Vagina (tissue), 2 donors: ENCODE results near the gene TCN2. TPM values are rescaled to one million over a fixed set of nuclear protein-coding genes. Genes with fewer than 3 reads are reported as not detected.

Experiments
- DNase-seq, 2 donors: peaks; one replicate each; pipeline ENCODE4 v3.0.0-alpha.2; 2017; ENCODE audit errors: extremely low spot score in 2 of 2
- H3K27ac ChIP-seq: fragments of 200-600 bp; sonication (generic); one replicate; pipeline ENCODE4 v1.5.1; 2019
- H3K27me3 ChIP-seq: fragments of 200-600 bp; sonication (generic); one replicate; pipeline ENCODE4 v1.5.1; 2019
- H3K36me3 ChIP-seq, 2 donors: fragments of 200-600 bp; sonication (generic); one replicate each; pipeline ENCODE4 v1.5.1; 2017 to 2019
- H3K4me1 ChIP-seq: fragments of 200-600 bp; sonication (generic); one replicate; pipeline ENCODE4 v1.5.1; 2019
- H3K4me3 ChIP-seq, 2 donors: fragments of 200-600 bp; sonication (generic); 1 replicate in 1 of 2; 2 replicates in 1 of 2; pipeline ENCODE4 v1.5.1; 2016 to 2019
- H3K9me3 ChIP-seq: fragments of 200-600 bp; sonication (generic); one replicate; pipeline ENCODE4 v1.5.1; 2019
- POLR2A ChIP-seq, 2 donors: fragments of 450-650 bp; IDR thresholded peaks; one replicate each; pipeline ENCODE4 v1.6.1; 2017; ENCODE audit warnings: antibody characterized with exemption in 2 of 2, mild to moderate bottlenecking in 2 of 2, moderate library complexity in 2 of 2
- POLR2AphosphoS5 ChIP-seq, 2 donors: sonication (generic); formaldehyde crosslinking; IDR thresholded peaks; one replicate each; pipeline ENCODE4 v1.9.0; 2017; ENCODE audit warnings: antibody characterized with exemption in 2 of 2, mild to moderate bottlenecking in 2 of 2, low read depth in 1 of 2; ENCODE audit not compliant: insufficient read depth in 1 of 2
- intact Hi-C: fragments of 100-400 bp; cut with DNase I; formaldehyde crosslinking; loops from one replicate; pipeline ENCODE4 v1.15.1; 2023
- total RNA-seq: library from RNA; depleted of rRNA; stranded (reverse); fragments of >200 nt; gene quantifications from one replicate; pipeline ENCODE4 v1.2.3, GENCODE V29; 2016
- TF ChIP-seq, protein P1 (sequence below), 3 experiments: fragments of 450-650 bp in 2 of 3; fragments of 200-600 bp in 1 of 3; sonication (generic) in 1 of 3; IDR thresholded peaks; one replicate each; pipeline ENCODE4 v1.5.1; 2017 to 2019; ENCODE audit warnings: antibody characterized with exemption in 3 of 3, mild to moderate bottlenecking in 2 of 3, moderate library complexity in 2 of 3

TCN2 gene
- total RNA-seq, 1 donor from 2014 or later: 20.4 TPM

DNA sequence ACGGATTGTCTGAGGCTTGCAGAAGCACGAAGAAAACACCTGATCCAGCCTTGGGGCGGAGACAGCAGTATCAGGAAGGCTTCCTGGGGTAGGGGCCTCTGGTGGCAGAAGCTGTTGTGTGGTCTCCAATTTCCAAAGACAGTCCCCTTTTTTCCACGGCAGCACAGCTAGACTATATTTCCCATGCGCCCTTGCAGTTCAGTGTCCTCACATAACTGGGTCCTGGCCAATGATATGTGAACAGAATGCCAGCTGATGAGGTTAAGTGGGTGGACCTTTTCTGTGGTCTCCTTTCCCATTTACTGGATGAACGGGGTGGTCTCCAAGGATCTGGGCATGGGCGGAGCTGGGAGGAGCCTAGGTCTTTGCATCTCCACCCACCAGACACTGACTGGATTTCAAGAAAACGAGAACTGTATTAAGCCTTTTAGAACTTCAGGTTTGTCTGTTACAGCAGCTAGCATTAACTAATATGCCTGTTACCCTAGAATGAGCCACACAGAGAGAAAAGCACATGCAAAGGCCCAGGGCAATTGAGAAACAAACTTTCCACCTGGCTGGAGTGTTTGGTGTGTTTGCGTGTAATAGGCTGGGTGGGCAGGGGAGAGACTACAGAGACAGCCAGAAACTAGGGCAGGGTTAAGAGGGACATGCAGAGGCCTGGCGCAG lies 38.7 kb upstream of the TCN2 start:
- Histone ChIP-seq H3K36me3 (no peaks in the 10 kb centered on the region), H3K27me3 (no peaks in the 10 kb centered on the region), H3K9me3 (no peaks in the 10 kb centered on the region), H3K4me3 (no peak overlapping the region), H3K27ac (no peak overlapping the region), H3K4me1 (no peaks in the 10 kb centered on the region)
- no peak for DNase-seq
- intact Hi-C loops: no loop called here
- no peak for TF ChIP-seq POLR2A (IDR thresholded peaks at IDR 0.05)

DNA sequence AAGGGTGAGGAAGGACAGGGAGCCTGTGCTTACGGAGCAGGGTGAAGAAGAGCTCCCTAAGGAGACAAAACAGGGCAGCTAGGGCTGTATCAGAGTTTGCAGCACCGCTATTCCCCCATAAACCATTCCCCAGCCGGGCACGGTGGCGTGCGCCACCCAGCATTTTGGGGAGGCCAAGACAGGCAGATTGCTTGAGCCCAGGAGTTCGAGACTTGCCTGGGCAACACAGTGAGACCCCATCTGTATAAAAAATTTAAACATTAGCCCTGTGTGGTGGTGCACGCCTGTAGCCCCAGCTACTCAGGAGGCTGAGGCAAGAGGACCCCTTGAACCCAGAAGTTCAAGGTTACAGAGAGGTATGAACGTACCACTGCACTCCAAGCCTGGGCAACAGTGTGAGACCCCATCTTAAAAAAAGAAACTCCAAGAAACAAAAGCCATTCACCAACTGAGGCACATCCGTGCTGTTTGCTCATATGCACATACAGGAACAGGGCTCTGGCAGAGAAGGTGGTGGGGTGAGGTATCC lies 37.2 kb upstream of the TCN2 start:
- Histone ChIP-seq H3K36me3 (no peaks in the 10 kb centered on the region), H3K9me3 (no peaks in the 10 kb centered on the region), H3K4me1 (peaks cover 1% of the 10 kb centered on the region), H3K4me3 (no peak overlapping the region), H3K27ac (no peak overlapping the region), H3K27me3 (no peaks in the 10 kb centered on the region)
- intact Hi-C loops: no loop called here
- no peak for DNase-seq
- TF ChIP-seq, protein P1, sequence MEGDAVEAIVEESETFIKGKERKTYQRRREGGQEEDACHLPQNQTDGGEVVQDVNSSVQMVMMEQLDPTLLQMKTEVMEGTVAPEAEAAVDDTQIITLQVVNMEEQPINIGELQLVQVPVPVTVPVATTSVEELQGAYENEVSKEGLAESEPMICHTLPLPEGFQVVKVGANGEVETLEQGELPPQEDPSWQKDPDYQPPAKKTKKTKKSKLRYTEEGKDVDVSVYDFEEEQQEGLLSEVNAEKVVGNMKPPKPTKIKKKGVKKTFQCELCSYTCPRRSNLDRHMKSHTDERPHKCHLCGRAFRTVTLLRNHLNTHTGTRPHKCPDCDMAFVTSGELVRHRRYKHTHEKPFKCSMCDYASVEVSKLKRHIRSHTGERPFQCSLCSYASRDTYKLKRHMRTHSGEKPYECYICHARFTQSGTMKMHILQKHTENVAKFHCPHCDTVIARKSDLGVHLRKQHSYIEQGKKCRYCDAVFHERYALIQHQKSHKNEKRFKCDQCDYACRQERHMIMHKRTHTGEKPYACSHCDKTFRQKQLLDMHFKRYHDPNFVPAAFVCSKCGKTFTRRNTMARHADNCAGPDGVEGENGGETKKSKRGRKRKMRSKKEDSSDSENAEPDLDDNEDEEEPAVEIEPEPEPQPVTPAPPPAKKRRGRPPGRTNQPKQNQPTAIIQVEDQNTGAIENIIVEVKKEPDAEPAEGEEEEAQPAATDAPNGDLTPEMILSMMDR (IDR thresholded peaks at IDR 0.05): no peak
- no peak for TF ChIP-seq POLR2AphosphoS5 (IDR thresholded peaks at IDR 0.05; ENCODE audit: insufficient read depth in 1 of 2, low read depth in 1 of 2)
- no peak for TF ChIP-seq POLR2A (IDR thresholded peaks at IDR 0.05)

GRCh38 chr22:30572210-30572609 lies 34.8 kb upstream of the TCN2 start:
- Histone ChIP-seq H3K27ac (no peak overlapping the region), H3K4me3 (no peak overlapping the region), H3K27me3 (no peaks in the 10 kb centered on the region), H3K36me3 (peaks cover 0 to 16% of the 10 kb centered on the region in 2 donors), H3K9me3 (no peaks in the 10 kb centered on the region), H3K4me1 (peaks cover 16% of the 10 kb centered on the region)
- no peak for DNase-seq
- no peak for TF ChIP-seq POLR2AphosphoS5 (IDR thresholded peaks at IDR 0.05; ENCODE audit: insufficient read depth in 1 of 2, low read depth in 1 of 2)
- TF ChIP-seq, protein P1 (IDR thresholded peaks at IDR 0.05): no peak
- TF ChIP-seq POLR2A (IDR thresholded peaks at IDR 0.05): no peak
- intact Hi-C loops: no loop called here

- TF ChIP-seq POLR2A (IDR thresholded peaks at IDR 0.05) (no peak), POLR2AphosphoS5 (IDR thresholded peaks at IDR 0.05; ENCODE audit: insufficient read depth in 1 of 2, low read depth in 1 of 2) (no peak)
- TF ChIP-seq, protein P1 (IDR thresholded peaks at IDR 0.05): no peak
- no peak overlapping the region for H3K4me3 ChIP-seq
- DNase-seq: no peak
- peaks cover 0 to 23% of the 10 kb centered on the region in 2 donors for H3K36me3 ChIP-seq
- peaks cover 16% of the 10 kb centered on the region for H3K4me1 ChIP-seq
- H3K9me3 ChIP-seq: no peaks in the 10 kb centered on the region
- intact Hi-C loops: no loop called here
- no peaks in the 10 kb centered on the region for H3K27me3 ChIP-seq
- H3K27ac ChIP-seq: no peak overlapping the region
Observed at GRCh38 chr22:30572840-30573593, 34.0 kb upstream of the TCN2 start.

DNA sequence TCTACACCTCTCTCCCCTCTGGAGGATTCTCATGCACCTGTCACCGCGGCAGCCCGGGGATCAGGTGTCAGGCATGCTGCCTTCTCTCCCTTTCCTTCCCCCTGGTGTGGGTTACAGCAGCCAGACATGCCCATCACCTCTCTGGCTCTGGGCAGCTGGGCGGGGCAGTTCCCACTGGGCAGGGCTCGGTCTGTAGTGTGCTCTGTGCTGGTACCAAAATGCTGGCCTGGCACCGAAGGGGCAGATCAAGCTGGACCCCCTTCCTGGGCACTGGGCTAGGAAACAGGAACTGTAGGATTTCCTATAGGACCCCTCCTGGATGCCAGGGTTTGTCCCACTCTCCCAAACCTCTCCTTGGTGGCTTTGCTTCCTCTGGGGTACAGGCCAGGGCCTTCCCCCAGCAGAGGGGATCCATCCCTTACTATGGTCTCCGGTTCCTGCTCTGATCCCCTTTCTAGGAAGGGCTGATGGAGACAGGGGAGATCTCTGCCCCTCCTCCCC lies 33.3 kb upstream of the TCN2 start:
- Histone ChIP-seq H3K9me3 (no peaks in the 10 kb centered on the region), H3K27me3 (no peaks in the 10 kb centered on the region), H3K4me3 (no peak overlapping the region), H3K4me1 (peaks cover 16% of the 10 kb centered on the region), H3K27ac (no peak overlapping the region), H3K36me3 (peaks cover 0 to 29% of the 10 kb centered on the region in 2 donors)
- intact Hi-C loops: no loop called here
- DNase-seq: no peak
- no peak for TF ChIP-seq POLR2AphosphoS5 (IDR thresholded peaks at IDR 0.05; ENCODE audit: insufficient read depth in 1 of 2, low read depth in 1 of 2)
- no peak for TF ChIP-seq POLR2A (IDR thresholded peaks at IDR 0.05)
- TF ChIP-seq, protein P1 (IDR thresholded peaks at IDR 0.05): no peak
